Liver (tissue), 3 donors: ENCODE measurements around the gene GRIP2.

ENCODE experiments used
- ATF3 ChIP-seq: IDR thresholded peaks from 2 replicates; pipeline ENCODE4 v1.6.1; 2016; ENCODE audit warnings: antibody characterized with exemption
- CTCF ChIP-seq: fragments of 150-350 bp; IDR thresholded peaks from 2 replicates; pipeline ENCODE4 v1.5.1; 2017; ENCODE audit warnings: improper control_type of control experiment, low read depth, low read length; ENCODE audit not compliant: missing input control
- EGR1 ChIP-seq, 2 donors: IDR thresholded peaks; 2 replicates each; pipeline ENCODE4 v1.6.1; 2016 to 2018; ENCODE audit warnings: antibody characterized with exemption in 2 of 2, low read depth in 2 of 2
- FOXA1 ChIP-seq: IDR thresholded peaks from 2 replicates; pipeline ENCODE4 v1.6.1; 2016; ENCODE audit warnings: antibody characterized with exemption
- GABPA ChIP-seq, 2 donors: IDR thresholded peaks in 1 of 2; conservative IDR thresholded peaks in 1 of 2; 2 replicates each; pipeline ENCODE4 v1.6.1; 2016; ENCODE audit warnings: antibody characterized with exemption in 2 of 2, mild to moderate bottlenecking in 1 of 2, moderate library complexity in 1 of 2
- HNF4G ChIP-seq: IDR thresholded peaks from 2 replicates; pipeline ENCODE4 v1.6.1; 2016; ENCODE audit warnings: antibody characterized with exemption
- JUND ChIP-seq, 2 donors: IDR thresholded peaks; 2 replicates each; pipeline ENCODE4 v1.6.1; 2016; ENCODE audit warnings: antibody characterized with exemption in 2 of 2
- MAX ChIP-seq: IDR thresholded peaks from 2 replicates; pipeline ENCODE4 v1.6.1; 2016; ENCODE audit warnings: antibody characterized with exemption
- NR2F2 ChIP-seq: IDR thresholded peaks from 2 replicates; pipeline ENCODE4 v1.6.1; 2016; ENCODE audit warnings: antibody characterized with exemption
- REST ChIP-seq: IDR thresholded peaks from 2 replicates; pipeline ENCODE4 v1.6.1; 2016; ENCODE audit warnings: antibody characterized with exemption, mild to moderate bottlenecking
- RXRA ChIP-seq, 2 donors: IDR thresholded peaks; 2 replicates each; pipeline ENCODE4 v1.6.1; 2017 to 2018; ENCODE audit warnings: antibody characterized with exemption in 2 of 2, mild to moderate bottlenecking in 1 of 2
- SP1 ChIP-seq: IDR thresholded peaks from 2 replicates; pipeline ENCODE4 v1.6.1; 2018; ENCODE audit warnings: antibody characterized with exemption, mild to moderate bottlenecking
- TAF1 ChIP-seq: conservative IDR thresholded peaks from 2 replicates; pipeline ENCODE4 v1.6.1; 2016; ENCODE audit warnings: antibody characterized with exemption, mild to moderate bottlenecking
- YY1 ChIP-seq: IDR thresholded peaks from 2 replicates; pipeline ENCODE4 v1.6.1; 2016; ENCODE audit warnings: antibody characterized with exemption, mild to moderate bottlenecking
- donor health status: healthy.
- donor health status: healthy.

GRCh38 chr3:14518893-14519292, 21.2 kb downstream of the GRIP2 start:
- TF ChIP-seq CTCF (no peak), YY1 (no peak), REST (no peak), SP1 (no peak), ATF3 (no peak), RXRA (IDR thresholded peaks at IDR 0.05) (no peak), NR2F2 (no peak), GABPA (IDR thresholded peaks at IDR 0.05 in 1 of 2, conservative IDR thresholded peaks at IDR 0.05 in 1 of 2) (no peak), FOXA1 (no peak), TAF1 (no peak), MAX (no peak), EGR1 (IDR thresholded peaks at IDR 0.05; ENCODE audit: low read depth in 2 of 2) (no peak), HNF4G (no peak), JUND (IDR thresholded peaks at IDR 0.05) (no peak)
